T47D (cell line): ENCODE data around the gene PHF21B.

Experiments used
- DNase-seq, 2 experiments: peaks; one replicate each; pipeline versions ENCODE4 v3.0.0 to v3.0.0-alpha.2; 2011 to 2012; ENCODE audit warnings: low read depth in 1 of 2, low spot score in 1 of 2
- JUND ChIP-seq: IDR thresholded peaks from 2 replicates; pipeline ENCODE4 v1.6.1; 2012; ENCODE audit warnings: low read depth
- in situ Hi-C: cut with HindIII; loops from 2 replicates; pipeline ENCODE4 v1.10.0; 2016; ENCODE audit warnings: low sequenced_read_pairs, low pct_unique_long_range_greater_than_20kb

PHF21B gene

DNA sequence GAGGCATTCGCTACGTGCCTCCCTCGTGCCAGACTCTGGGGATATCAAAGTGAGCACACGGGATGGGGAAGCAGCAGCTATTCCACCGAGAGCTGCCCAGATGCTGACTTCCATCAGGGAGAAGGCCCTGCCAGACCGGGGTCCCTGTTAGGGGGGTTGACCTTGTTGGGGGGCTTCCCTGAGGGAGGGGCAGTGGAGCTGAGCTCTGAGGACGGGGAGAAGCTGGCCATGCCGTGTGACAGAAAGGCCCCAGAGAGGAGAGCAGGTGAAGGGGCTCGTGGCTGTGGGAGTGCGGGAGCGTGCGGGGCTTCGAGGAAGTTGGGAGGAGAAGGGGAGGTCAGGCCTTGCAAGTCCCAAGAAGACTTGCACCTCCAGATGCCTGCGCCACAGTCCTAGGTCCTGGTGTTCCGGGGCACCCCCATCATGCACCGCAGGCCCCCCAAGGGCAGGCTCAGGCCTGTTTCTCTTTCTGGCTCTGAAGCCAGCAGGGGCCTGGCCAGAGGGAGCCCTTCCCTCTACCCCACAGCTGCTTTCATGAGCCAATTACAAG, 163.0 kb downstream of the PHF21B start:
- DNase-seq, result no peak
- no peak for TF ChIP-seq JUND
- in situ Hi-C loops, result no loop called here

DNA sequence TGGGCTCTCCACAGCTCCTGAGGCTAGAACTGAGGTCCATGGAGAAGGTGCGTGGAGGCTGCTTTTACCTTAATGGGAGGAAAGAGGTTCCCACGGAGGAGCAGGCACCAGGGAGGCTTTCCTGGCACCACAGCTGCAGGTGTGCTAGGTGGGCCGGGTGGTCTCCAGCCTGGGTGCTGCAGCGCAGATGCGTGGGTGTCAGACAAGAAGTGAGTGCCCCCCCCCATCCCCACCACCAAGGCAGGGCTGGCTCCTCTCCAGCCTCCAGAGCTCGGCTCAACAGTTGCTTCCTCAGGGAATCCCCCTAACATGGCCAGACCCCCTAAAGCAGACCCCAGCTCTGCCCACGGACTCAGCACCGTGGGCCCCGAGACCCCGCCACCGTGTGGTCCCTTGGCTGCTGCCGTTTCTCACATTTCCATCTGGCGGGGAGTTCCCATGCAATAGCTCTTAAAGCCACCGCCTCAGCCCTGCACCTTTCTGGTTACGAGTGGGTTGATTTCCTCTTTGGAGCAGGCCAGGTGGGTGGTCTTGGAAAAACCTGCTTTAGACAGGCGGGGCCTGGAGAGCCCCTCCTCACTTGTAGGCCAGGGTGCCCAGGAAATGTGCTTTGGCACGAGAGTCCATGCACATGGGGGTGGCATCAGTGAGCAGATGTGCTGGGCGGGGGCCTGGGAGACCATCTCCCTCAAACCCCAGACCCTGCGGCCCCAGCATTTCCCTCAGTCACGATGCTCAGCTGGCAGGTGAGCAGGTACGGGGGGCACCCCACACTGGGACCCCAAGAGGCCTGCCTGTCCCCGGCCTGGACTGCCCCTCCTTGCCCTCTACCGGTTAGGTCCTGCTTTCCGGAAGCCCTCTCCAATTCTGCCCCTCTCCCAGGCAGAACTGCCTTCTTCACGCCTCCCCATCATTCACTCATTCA, 163.7 kb downstream of the PHF21B start:
- DNase-seq, result no peak
- in situ Hi-C loops, result no loop called here
- TF ChIP-seq JUND, result no peak

DNA sequence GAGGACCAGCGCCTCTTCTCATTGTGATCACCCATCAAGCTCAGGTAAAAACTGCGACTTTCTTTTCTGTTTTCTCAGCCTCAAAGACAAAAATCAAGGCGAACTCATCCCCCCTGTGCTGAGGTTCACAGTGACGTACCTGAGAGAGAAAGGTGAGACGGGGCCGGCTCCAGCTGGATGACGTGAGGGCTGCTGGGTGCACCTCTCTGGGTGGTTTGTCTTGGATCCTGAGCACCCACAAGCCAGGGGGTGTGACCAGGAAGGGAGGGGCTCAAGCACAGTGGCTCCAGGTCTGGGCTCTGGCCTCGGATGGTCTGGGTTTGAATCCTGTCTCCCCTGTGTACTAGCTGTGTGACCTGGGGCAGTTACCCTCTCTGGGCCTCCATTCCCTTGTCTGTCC, 164.6 kb downstream of the PHF21B start:
- no peak for DNase-seq
- in situ Hi-C loops, result no loop called here

DNA sequence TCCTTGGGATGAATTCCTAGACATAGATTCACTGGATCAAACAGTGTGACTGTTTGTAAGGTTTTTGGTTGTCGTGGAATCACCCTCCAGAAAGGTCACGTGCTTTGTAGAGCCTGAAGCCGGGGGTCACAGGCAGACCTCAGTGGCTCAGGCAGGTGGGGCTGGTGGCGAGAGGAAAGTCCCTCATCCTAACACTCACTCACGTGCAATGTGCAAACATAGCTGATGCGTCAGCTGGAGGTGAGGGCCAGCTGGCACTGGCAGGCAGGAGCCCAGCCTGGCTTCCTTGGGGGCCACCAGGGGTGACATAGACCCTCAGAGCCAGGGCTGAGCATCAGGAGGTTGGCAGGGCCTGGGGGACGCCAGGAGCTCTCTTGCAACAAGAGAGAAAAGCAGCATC, 167.4 kb downstream of the PHF21B start:
- in situ Hi-C loops, result no loop called here
- DNase-seq, result no peak
- TF ChIP-seq JUND, result no peak

More for the DNA sequence above, 164.6 kb downstream of the PHF21B start:
- no peak for TF ChIP-seq JUND

DNA sequence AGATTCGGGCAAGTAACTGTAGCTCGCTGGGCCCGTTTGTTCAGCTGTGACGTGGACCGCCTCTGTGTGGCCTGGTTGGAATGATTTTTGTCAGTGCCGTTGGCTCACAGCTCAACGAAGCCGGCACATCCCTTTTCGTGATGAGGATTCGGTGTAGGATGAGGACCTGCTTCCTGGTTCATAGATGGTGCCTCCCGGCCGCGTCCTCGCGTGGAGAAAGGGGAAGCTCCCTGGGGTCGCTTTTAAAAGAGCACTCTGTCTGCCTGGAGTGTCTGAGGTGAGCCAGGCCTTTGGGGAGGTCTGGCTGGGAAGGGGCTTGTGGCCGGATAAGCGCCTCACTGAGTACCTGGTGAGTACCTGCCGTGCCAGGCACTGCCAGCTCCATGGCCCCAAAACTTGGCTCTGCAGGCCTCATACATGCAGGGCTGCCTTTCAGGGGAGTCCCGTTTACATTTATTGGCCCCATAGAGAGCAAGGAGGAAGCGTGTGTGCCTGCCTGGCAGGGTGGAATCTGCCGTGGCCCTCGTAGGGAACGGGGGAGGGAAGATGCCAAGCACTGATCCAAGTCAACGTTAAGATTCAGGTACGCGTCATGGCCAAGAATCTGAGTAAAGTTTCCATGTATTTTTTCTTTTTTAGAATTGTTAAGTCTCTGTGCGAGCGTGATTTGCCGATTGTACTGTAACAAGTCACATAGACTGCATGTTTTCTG, 169.0 kb downstream of the PHF21B start:
- in situ Hi-C loops, result no loop called here
- DNase-seq, result no peak
- no peak for TF ChIP-seq JUND

DNA sequence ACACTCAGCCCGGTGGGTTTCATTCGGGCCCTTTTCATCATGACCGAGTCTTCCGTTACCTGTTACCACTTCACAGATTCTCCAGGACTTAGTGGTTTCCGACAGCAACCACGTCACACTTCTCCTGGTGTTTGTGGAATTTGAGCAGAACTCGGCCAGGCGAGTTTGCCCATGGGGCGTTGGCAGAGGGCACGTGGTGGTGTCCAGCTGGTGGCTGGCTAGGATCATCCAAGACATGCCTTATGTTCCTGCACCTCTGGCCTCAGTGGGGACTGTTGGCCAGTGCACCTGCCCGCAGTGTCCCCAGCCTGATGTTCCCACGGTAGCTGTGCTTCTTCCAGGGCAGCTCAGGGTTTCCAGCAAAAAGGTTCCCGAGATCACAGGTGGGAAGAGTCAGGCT, 170.1 kb downstream of the PHF21B start:
- DNase-seq, result no peak
- in situ Hi-C loops, result no loop called here
- no peak for TF ChIP-seq JUND

DNA sequence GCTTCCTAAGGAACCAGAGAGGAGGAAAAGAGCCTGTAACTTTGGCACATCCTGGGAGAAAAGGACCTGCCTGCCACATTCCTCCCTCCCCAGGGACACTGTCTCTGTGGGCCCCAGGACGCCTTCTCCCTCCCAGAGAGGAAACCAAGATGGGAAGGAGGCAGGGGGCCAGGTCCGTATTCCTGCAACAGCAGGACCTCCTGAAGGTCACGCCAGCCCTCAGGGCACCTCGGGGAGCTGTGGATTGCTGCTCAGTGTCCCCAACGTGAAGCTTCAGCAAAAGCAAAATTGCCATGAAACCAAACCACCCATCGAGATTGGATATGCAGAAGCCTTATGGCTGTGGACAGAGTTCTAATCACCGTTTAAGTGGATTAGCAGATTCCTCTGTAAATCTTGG, 170.7 kb downstream of the PHF21B start:
- in situ Hi-C loops, result no loop called here

DNA sequence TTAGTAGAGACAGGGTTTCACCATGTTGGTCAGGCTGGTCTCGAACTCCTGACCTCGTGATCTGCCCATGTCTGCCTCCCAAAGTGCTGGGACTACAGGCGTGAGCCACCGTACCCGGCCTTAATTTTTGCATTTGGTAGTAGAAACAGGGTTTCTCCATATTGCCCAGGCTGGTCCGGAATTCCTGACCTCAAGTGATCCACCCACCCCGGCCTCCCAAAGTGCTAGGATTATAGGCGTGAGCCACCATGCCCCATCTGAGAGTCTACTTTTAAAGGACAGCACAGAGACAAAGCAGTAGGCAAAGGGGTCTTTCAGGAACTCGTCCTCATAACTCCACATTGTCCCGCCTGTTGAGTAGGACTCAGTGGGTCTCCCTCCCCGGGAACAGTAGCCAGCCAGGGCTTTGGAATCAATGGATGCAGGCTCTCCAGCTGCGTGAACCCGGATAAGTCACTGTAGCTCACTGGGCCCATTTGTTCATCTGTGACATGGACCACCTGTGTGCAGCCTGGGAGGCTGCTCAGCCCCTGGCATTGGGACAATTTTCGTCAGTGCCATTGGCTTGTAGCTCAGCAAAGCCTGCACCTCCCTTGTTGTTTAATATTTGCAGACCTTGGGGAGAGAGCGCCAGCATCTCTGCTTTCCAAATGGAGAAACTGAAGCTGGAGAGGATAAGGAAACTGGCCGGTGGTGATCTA, 171.3 kb downstream of the PHF21B start:
- TF ChIP-seq JUND, result no peak
- in situ Hi-C loops, result no loop called here
- no peak for DNase-seq

More for the DNA sequence above, 170.7 kb downstream of the PHF21B start:
- TF ChIP-seq JUND, result no peak
- DNase-seq, result no peak

DNA sequence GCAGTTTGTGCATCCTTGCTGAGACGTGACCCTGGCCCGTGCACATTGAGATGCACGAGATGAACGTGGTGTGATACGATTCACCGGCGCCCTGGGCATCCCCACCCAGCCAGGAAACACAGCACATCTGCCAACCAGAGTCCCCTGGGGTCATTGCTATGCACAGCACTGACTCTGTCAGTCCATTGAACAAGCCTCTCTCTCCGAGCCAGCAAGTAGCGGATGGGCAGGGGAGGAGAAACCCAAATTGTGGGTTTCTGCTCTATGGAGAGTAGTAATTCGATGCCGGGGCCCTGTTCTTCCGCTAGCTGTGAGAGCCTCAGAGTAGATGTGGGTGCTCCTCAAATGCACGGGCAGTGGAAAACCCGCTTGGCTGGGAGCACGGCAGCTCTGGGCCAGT, 172.3 kb downstream of the PHF21B start:
- no peak for DNase-seq
- TF ChIP-seq JUND, result no peak
- in situ Hi-C loops, result no loop called here

DNA sequence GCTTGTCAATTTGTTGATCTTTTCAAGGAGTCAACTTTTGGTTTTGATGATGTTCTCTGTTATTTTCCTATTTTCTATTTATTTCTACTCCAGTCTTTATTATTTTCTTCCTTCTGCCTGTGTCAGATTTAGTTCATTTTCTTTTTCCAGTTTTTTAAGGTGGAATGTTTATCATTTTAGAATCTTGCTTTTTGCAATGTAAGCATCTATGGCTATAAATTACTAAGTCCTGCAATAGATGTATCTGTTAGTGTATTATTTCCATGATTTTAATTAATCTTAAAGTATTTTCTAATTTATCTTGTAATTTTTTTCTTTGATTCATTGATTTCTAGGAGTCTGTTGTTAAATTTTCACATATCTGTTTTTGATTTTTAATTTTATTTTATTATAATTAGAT, 175.7 kb downstream of the PHF21B start:
- DNase-seq, result no peak
- TF ChIP-seq JUND, result no peak
- in situ Hi-C loops, result no loop called here

DNA sequence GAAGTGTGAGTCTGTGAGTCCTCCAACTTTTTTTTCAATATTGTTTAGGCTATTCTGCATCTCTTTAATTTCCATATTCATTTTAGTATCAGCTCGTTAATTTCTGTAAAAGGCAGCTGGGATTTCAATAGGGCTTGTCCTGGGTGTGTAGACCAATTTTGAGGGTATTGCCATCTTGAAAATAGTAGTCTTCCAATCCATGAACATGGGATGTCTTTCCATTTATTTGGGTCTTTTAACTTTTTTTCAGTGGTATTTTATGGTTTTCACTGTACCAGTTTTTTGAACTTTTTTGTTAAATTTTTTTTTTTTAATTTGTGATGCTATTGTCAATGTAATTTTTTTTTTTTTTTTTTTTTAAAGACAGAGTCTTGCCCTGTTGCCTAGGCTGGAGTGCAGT, 177.9 kb downstream of the PHF21B start:
- in situ Hi-C loops, result no loop called here
- no peak for TF ChIP-seq JUND
- no peak for DNase-seq
